HG03457 (cell line): ENCODE results near the gene EDN2.

Experiments
- ATAC-seq: cut with Tn5 transposase; IDR thresholded peaks from one replicate; pipeline ENCODE4 v1.9.1; 2021; ENCODE audit warnings: moderate number of reproducible peaks; ENCODE audit not compliant: unreplicated experiment

EDN2 gene

DNA sequence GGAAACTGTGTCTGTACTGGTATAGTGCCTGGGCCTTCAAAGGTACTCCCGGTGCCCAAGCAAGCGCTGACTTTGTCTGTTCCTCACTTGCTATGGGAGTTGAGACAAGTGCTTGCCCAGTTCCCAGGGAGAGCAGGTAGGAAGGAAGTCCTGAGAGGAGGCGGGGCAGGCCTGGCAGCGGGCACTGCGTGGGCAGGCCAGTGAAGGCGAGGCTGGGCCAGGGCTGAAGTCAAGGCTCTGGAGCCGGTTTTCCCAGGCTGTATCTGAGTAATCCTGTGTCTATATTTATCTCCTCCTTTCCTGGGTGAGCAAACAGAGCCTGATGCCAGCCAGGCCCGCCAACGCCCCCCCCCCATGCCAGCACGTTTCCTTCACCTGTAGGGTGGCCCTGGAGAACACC is 15.9 kb upstream of the EDN2 start:
- no peak for ATAC-seq

DNA sequence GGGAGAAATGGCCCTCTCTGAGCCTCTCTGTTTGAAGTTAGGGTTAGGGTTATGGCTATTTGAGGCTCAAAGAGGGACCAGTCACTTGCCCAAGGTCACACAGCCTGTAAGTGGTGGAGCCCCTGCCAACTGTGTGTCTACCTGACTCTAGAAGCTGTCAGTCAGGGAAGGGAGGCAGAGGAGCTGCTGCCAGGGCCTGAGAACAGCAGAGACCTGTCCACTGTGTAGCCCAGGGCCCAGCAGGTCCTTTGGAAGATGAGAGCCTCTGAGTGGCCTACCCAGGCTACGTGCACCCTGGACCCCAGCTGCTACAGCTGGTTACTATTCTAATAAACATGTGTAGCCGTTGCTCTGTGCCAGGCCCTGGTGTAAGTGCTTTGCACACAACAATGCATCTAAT is 15.1 kb upstream of the EDN2 start:
- ATAC-seq: no peak

DNA sequence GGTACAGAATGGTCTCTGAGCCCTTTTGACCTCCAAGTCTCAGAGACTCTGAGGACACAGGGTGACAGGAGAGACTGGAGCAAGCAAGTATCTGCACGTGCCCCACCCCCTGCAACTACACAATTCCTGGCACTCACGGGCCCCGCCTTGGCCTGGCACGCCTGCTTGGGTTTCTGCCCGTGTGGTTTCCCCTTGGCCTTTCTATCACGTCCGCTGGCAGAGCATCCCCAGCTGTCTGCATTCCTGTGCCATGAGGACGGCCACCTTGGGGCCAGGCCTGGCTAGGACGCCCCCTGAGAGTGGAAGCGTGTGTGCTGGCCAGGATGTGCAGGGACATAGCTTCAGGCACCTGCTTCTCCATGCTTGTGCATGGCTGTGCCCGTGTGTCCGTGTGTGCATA is 14.3 kb upstream of the EDN2 start:
- no peak for ATAC-seq

DNA sequence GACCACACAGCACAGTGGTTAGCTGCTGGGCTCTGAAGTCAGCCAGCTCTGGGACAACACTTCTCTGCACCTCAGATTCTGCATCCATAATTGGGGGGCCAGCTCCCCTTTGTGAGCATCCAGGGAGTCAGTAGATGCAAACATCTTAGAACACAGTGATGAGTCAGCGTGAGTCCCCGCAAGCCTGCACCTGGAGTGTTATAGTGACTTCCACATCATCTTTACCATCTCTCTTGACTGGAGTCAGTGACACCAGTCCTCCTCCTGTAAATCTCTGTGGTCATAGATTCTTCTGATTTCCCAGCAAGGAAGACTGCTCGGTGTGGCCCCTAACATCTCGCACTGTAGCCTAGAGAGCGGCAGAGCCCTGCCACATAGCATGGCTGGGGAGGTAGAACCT is 13.9 kb upstream of the EDN2 start:
- ATAC-seq: no peak

DNA sequence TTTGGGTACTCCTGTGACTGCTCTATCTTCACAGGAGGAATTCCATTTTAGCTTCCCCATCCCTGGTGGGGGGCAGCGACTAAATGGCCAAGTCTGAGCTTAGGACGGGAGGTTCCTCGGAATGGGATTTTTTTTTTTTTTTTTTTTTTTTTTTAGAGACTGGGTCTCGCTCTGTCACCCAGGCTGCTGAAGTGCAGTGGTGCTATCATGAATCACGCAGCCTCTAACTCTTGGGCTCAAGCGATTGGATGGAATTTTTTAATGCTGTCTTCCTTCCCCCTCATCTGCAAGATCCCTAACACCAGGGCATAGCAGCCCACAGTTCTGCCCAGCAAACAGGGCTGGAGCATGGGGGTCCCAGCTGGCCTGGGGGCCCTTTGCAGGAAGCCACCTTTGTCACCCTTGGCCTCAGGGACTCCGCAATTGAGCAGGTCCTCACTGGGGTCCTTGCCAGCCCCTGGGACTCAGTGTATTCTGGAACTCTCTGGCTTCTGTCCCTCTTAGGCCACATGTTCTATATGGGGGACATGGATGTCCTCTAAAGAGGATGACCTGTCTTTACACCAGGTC is 13.1 kb upstream of the EDN2 start:
- ATAC-seq: no peak

DNA sequence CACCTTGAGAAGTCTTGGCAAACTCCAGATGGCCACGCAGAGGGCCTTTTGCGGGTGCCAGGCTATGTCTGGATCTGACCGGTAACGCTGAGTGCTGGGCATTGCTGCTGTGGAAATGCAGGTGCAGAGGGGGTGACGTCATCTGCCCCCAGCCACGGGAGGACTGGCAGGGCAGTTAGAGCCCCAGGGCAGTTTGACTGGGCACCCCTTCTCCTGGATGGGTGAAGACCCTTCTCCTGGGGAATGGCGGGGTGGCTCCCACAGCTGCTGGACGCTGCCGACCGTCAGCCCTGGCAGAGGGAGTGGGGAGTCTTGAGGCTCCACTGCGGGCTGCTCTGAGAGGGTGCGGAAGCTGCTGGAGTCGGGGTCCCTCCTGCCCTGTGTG is 12.6 kb upstream of the EDN2 start:
- ATAC-seq: no peak

DNA sequence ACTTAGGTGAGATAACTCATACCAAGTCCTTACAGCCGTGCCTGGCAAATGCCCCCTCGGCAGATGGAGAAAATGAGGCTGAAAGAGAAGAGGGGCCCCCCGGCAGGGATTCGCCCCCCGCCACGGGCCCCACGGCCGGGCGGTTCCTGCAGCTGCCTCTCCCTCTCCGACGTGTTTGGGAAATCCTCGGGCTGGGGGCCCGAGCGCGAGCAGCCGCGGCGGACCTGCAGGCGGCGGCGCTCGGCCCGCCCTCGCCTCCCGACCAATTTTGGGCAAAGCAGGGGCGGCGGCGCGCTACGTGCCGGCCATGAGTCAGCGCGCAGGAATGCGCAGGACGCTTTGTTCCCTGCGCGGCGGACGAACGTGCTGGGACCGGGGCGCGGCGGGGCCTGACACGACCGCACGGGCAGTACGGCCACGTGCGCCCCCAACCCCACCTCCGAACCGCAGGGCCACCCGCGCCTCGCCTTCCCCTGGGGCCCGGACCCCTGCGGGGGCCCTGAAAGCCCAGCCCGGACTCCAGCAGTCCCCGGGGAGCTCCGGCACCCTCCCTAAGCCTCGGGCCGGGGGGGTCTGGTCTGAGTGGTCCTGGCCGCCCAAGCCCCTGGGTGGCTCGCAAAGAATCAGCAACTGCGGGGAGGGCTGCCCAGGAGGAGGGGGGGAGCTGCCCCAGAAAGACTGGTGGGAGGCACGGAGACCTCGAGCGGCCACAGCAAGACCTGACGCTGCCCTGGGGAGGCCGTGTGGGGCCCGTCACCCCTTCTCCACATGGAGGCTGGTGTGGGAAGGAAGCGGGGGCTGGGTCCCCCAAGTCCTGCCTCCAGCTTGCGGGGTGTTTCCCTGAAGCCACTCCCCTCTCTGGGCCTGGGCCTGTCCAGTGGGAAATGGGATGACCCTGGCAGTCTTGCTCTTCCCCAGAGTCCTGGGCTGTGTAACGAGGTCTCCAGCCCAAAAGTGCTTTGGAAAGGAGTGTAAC is 11.9 kb upstream of the EDN2 start:
- no peak for ATAC-seq

DNA sequence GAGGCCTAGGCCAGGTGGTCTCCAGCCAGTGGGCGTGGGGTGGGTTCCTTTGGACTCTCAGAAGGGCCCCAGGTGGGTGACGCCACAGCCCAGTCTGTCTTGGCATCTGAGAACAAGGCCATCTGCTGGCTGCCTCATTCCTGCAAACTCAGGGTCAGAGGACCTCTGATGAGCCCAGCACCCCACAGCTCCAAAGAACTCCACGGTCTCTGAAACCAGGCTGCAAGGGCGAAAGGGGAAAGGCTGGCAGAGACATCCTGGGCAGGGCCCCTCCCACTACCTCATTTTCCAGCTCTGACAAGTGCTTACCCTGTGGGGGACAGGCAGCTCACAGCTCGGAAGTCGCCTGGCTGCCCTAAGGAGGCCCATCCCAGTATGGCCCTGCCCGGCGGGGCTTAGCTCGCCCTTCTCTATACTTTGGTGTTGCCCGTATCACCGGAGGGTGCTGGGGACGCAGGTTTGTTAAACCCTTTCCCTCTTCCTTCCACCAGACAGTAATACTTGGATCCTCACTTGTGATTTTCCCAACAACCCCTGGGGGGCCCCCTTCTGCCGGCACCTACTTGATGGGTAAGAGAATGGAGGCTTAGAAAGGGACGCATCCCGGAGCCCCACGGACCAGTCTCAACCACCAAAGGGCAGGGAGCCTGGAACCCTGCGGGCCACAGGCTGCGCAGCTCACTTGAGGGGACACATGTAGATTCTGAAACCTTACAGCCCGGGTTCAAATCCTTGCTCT is 10.9 kb upstream of the EDN2 start:
- no peak for ATAC-seq

DNA sequence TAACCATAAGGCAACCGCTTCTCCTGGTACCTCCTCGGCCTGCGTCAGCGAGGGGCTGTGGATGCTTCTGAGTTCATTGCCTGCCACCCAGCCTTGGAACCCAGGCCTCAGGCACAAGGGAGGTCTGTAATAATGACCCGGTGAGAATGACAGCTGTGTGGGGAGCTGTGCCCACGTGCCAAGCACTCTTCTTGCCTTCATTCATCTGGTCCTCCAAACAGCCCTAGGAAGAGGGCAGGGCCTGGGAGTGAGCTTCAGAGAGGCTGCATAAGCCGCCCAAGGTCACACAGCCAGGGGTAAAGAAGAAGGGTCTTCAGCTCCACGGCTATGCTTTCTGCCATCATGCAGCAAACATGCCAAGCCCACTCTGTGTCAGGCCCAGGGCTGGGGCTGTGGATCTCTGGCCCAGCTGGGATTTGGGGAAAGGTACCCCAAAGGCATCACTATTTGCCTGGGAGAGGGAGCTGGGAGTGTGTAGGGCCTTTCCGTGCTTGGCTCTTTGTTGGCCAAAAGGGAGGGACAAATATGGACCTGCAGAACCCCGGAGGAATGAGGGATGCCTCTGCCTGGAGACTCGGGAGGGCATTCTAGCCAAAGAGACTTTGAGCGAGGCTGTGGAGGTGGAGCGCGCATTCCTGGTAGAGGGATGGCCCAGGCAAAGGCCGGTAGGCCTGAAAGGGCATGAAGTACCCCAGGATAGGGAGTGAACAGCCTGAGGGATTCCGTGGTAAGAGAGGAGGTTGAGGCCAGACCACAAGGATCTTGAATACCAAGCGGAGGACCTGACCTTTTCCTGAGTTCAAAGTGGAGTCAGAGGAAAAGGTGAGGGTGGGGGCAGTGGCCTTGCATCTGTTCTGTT is 10.1 kb upstream of the EDN2 start:
- ATAC-seq: no peak

DNA sequence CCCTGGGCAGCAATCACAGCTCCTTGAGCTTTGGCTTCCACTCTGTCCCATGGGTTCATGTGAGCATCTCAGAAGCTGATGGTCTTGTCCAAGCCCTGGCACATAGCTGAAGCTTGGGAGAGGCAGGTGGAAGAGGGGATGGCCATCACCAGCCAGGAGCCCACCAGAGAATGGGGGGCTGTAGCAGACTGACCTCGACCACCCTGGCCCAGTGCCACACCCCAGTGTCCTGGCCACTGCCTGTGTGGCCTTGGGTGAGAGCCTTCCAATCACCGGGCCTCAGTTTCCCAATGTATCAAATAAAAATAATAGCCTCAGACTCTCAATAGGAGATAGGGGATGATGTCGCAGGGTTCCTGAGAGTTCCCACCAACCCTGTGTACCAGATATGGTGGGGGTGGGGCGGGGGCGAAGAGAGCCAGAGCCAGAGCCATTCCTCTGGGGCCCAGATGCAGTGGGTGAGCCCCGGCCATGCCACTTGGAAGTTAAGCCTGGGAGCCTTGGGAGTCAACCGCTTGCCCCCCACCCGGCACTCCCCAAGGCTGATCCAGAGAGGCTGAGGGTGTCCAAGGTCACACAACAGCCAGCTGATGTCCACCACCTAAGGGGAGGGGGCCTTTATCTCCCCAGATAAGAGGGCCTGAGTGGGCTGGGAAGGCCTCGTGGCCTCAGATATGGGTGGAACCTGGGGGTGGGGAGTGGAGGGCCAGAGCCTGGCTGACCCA is 9.3 kb upstream of the EDN2 start:
- ATAC-seq: no peak

DNA sequence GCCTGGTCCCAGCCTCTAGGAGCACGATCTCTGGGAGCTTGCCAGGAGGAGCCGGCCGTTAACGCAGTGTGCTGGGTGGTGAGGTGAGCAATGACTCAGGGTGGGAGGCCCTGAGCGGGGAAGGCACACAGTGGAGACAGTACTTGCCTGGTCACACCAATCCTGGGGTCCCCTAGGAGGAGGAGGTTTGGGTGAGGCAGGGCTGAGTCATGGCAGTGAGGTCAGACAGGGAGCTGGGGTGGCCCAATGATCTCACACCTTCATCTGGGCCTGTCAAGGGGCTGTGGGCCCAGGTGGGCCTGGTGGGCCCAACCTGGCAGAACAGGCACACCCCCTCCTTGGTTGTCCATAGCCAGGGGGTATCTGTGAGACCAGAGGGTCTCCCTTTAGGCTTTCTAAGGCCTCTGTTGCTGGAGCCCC is 8.6 kb upstream of the EDN2 start:
- no peak for ATAC-seq

DNA sequence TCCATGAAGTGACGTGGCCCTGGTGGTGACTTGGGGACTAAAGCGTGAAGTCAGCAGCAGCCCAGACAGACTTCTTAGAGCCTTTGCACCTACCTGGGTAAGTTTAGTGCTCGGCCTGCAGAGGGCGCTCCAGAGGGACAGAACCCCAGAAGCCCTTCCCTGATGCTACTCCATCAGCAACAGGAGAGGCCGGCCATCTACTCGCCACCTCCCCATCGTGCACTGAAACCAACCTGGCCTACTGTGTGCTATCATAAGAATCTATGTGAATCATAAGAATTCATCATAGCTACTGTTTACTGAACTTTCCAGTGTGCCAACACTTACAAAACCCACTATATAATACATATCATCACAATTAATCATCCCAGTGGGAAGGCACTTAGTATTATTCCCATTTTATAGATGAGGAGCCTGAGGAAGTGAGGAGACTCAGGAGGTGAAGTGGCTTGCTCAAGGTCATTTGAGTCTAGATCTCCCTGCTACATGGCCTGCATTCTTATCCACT is 7.9 kb upstream of the EDN2 start:
- no peak for ATAC-seq

DNA sequence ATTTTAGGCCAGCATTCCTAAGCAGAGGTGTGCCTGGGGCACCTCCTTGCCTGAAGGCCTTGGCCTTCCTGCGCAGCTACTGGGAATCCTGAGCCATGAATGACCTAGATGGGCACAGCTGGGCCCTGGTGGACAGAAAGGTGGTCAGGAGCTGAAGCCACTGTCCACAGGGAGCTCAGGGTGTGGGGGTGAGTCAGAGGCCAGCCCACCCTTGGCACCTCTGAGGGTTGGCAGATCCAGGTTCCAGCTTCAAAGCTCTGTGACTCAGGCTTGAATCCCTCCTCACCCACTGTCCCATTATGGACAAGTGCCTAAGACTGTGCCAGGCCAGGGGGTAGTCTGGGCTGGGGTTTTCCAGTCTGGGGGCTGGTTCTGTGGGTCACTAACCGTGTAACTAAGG is 6.4 kb upstream of the EDN2 start:
- no peak for ATAC-seq

DNA sequence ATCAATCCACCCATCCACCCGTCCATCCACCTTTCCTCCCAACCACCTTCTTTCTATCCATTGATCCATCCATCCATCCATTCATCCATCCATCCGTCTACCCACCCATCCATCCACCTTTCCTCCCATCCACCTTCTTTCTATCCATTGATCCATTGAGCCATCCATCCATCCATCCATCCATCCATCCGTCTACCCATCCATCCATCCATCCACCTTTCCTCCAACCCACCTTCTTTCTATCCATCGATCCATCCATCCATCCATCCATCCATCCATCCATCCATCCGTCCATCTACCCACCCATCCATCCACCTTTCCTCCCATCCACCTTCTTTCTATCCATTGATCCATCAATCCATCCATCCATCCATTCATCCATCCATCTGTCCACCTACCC is 5.1 kb upstream of the EDN2 start:
- ATAC-seq: no peak

DNA sequence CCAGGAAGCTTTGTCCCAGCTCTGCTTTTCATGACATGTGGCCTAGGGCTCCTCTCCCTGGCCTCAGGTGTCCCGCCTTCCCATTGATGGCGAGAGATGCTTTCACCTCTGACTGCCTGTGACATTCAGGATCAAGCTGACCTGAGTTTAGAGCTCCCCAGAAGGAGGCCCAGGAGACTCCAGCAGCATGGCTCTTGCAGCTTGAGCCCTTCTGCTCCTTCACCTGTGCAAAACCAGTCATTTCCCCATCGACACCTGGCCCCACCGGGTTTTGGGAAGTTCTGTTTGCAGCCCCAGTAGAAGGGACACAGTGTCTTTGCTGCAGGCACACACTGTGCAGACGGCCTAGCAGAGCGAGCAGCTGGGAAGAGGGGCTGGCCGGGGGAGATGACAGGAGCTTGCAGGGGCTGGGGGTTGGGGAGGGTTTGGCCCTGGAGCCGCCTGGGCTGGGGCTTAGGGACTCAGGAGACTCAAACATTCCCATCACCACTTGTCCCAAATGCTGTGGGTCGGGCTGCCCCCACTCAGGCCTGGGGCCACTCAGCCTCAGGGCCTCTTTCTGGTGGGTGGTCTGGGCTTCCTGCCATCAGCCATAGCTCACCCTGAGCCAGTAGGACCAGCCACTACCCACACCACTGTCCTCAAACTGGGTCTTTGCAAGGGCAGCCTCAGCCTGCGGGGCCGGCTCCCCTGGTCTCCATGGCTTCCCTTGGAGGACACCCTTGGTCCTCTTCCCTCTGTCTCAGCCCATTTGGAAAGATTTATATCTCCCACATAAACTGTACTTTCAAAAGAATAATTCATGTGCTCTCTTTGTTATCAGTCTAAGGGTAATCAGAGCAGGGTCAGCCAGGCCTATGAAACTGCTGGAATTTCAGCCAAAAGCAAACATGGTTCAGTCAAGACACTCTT is 3.8 kb upstream of the EDN2 start:
- no peak for ATAC-seq

DNA sequence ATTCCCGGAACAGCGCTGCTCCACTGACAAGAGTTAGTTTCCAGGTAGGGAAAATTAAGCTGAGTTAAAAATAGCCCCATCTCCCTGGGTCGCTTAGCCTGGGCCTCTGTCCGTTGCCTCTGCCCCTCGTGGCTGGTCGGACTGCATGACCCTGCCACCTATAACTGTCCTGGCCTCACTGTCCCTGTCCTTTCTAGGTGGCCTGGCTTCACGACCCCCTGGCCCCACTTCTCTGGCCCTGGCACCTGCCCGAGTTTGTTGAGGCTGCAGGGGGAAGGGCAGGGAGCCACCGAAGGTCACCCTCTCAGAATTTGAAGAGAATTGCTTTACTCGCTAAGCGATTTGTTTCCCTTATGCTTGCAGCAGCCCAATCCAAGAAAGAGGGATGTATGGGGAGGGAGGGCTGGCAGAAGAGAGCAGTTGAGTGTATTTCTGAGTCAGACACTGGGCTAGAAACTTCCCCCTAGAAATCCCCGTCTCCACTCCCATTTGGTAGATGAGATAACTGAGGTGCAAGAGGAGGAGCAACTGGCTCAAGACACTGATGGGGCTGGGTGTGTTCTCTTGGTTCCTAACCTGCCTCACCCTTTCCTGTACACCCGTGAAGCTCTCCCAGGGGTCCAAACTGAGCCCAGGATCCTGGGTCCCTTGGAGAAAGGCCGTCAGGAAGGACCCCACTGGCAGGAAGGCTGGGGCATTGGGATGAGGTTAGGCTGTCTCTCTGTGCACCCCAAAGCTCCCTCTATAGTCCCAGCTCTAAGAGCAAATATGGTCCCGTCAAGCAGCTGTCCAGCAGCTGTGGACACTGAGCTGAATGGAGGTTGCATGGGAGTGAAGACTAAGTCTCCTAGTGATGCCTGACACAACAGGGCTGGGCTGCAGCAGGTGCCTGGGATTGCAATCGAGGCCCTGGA is 2.9 kb upstream of the EDN2 start:
- ATAC-seq: no peak

DNA sequence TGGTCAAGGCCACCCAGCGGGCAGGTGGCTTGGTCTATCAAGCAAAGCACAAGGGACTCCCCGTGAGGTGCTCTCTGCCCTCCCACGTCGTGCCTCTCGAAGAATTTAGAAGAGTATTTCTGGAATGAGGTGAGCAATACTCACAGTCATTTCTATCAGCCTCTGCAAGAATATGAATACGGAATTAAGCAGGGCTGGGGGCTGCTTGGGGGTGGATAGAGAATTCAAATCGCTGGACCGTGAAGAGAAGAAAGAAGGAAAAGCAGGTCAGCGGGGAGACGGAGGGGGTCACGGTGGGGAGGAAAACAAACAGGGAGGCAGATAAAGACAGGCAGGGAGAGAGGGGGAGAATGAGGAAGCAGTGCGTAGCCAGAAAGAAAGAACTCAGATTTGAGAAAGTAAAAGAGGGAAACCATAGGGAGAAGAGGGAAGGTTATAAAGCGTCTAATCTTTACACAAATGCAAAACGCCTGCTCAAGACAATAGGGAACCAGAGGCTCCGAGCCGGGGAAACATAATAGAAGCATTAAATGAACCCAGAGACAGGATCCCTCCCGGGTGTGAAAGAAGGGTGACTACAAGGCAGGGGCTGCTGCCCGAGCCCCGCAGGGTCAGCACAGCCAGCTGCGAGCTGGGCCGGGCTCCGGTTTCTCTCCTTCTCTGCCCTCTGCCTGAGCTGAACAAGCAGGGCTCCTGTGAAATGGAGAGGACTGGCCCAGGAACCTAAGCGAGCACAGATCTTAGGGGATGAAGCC is 2.1 kb upstream of the EDN2 start:
- no peak for ATAC-seq
